Progenitor cell of endocrine pancreas (in vitro differentiated cells): Measurements from ENCODE around the gene ENO4. TPM values are rescaled to one million over a fixed set of nuclear protein-coding genes. Genes with fewer than 3 reads are reported as not detected.

Source experiments
- DNase-seq: peaks from one replicate; pipeline ENCODE4 v3.0.0; 2021; ENCODE audit warnings: low spot score; ENCODE audit not compliant: unreplicated experiment
- H3K27ac Mint-ChIP-seq: 2 replicates; pipeline ENCODE4 v1.8.0; 2021; ENCODE audit warnings: mild to moderate bottlenecking, moderate library complexity, mixed read lengths
- H3K27me3 Mint-ChIP-seq: 2 replicates; pipeline ENCODE4 v1.8.0; 2021; ENCODE audit warnings: mixed read lengths
- H3K36me3 Mint-ChIP-seq: 2 replicates; pipeline ENCODE4 v1.8.0; 2022; ENCODE audit warnings: mixed read lengths; ENCODE audit not compliant: insufficient read depth
- H3K4me1 Mint-ChIP-seq: 2 replicates; pipeline ENCODE4 v1.8.0; 2021; ENCODE audit warnings: low read depth, mixed read lengths
- H3K4me3 Mint-ChIP-seq: 2 replicates; pipeline ENCODE4 v1.8.0; 2021; ENCODE audit warnings: low read depth, mild to moderate bottlenecking, moderate library complexity, mixed read lengths
- H3K9me3 Mint-ChIP-seq: 2 replicates; pipeline ENCODE4 v1.8.0; 2021; ENCODE audit warnings: low read depth, mixed read lengths
- total RNA-seq: library from RNA; stranded (reverse); gene quantifications from 2 replicates; pipeline ENCODE4 v1.2.1, GENCODE V29; 2021
- TF ChIP-seq, protein P1 (sequence below): fragments of 200-600 bp; sonication (generic); IDR thresholded peaks from one replicate; pipeline ENCODE4 v1.5.0; 2021; ENCODE audit warnings: antibody characterized with exemption, mild to moderate bottlenecking; ENCODE audit not compliant: unreplicated experiment

The ENO4 gene
- total RNA-seq, 1 donor from 2014 or later: 2.0 TPM

DNA sequence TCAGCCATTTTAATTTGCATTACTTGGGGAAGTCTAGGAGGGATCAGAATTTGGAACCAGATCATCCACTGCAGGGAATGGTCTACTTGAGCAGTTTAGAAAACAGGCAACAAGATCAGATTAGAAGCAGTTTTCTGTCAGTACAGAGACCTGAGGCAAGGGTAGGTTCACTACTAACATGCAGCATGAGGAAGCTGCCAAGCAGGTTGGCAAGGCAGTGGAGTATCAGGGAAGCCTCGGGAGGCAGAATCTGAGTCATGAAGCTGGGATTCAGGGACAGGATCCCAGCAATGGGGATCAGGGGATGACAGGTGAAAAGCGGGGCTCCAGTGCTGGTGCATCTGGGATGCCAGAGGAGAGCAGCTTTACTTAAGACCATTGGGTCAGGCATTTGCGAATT, 28.1 kb downstream of the ENO4 start:
- DNase-seq: no peak
- Mint-ChIP-seq H3K4me3 (no peak overlapping the region), H3K9me3 (peaks cover 2% of the 10 kb centered on the region), H3K27me3 (no peaks in the 10 kb centered on the region), H3K27ac (no peak overlapping the region), H3K36me3 (no peaks in the 10 kb centered on the region), H3K4me1 (no peaks in the 10 kb centered on the region)
- TF ChIP-seq, protein P1, sequence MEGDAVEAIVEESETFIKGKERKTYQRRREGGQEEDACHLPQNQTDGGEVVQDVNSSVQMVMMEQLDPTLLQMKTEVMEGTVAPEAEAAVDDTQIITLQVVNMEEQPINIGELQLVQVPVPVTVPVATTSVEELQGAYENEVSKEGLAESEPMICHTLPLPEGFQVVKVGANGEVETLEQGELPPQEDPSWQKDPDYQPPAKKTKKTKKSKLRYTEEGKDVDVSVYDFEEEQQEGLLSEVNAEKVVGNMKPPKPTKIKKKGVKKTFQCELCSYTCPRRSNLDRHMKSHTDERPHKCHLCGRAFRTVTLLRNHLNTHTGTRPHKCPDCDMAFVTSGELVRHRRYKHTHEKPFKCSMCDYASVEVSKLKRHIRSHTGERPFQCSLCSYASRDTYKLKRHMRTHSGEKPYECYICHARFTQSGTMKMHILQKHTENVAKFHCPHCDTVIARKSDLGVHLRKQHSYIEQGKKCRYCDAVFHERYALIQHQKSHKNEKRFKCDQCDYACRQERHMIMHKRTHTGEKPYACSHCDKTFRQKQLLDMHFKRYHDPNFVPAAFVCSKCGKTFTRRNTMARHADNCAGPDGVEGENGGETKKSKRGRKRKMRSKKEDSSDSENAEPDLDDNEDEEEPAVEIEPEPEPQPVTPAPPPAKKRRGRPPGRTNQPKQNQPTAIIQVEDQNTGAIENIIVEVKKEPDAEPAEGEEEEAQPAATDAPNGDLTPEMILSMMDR: no peak

DNA sequence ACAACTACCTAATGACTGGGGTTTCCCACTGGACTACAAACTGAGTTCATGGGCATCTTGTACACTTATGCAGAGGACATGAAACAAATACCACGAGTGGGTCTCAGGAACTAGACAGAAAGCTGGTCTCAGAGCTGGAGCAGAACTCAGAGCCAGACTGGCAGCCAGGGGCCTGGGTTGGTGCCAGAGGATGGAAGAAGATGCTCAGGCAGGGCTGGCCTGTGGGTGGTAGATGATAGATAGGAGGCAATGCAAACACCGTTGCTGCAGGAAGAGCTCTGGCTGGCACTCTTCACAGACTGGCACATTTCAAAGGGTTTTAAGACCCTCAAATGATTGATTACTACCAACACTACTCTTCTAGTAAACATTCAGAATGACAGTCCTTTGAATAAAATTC, 28.8 kb downstream of the ENO4 start:
- DNase-seq: no peak

DNA sequence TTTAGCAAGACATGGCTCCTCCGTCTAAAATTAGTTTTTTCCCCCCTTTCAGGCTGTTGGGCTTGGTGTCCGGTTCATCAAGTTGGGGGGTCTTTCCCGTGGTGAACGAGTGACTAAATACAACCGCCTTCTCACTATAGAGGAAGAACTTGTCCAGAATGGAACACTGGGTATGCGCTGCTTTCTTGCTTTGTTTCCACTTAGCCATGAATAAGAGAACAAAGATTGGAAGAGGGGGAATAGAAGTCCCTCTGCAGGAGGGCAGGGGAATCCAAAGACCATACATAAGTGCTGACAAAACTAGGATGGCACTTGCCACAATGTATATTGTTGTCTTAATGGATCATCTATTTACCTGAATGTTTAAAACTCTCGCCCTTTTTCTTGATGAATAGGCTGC, 30.5 kb downstream of the ENO4 start:
- H3K27ac Mint-ChIP-seq: no peak overlapping the region
- H3K9me3 Mint-ChIP-seq: no peaks in the 10 kb centered on the region
- H3K36me3 Mint-ChIP-seq: no peaks in the 10 kb centered on the region
- no peaks in the 10 kb centered on the region for H3K27me3 Mint-ChIP-seq
- no peak for DNase-seq
- TF ChIP-seq, protein P1: no peak
- no peaks in the 10 kb centered on the region for H3K4me1 Mint-ChIP-seq
- H3K4me3 Mint-ChIP-seq: no peak overlapping the region

More for the DNA sequence above, 28.8 kb downstream of the ENO4 start:
- Mint-ChIP-seq H3K4me1 (no peaks in the 10 kb centered on the region), H3K27ac (no peak overlapping the region), H3K4me3 (no peak overlapping the region), H3K27me3 (no peaks in the 10 kb centered on the region), H3K9me3 (no peaks in the 10 kb centered on the region), H3K36me3 (no peaks in the 10 kb centered on the region)
- TF ChIP-seq, protein P1: no peak

DNA sequence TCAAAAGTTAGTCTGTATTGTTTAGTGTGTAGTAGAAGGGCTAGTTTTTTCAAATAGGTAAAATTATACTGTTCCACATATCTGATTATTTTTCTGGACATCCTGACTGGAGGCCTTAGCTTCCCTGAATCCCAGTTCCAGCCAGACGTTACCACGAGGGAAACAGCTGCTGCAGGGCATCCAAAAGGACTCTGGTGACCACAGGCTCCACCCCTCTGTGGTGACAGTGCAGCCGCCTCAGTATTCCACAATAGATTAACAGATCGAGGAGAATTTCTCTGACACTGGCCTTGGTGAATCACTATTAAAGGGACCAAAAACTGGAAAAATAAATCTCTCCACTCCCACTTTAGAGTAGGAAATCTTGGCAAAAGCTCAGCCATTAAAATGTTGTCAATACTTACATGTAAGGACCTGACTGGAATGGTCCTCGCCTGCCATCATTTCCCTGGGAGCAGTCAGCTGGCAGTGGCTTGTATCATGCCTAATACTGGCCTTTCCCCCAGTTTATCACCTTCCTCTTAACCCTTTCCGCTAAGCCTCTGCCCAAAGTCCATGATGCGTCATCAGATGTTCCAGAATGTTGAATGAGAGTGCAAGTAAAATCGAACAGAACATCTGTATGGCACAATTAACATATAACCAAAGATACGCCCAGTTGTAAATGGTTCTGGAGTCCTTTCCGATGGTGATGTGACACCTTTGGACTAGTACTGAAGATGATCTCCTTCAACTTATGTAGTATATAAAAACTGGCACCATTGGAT, 31.6 kb downstream of the ENO4 start:
- no peak overlapping the region for H3K4me3 Mint-ChIP-seq
- no peak for DNase-seq
- H3K9me3 Mint-ChIP-seq: no peaks in the 10 kb centered on the region
- no peaks in the 10 kb centered on the region for H3K4me1 Mint-ChIP-seq
- TF ChIP-seq, protein P1: no peak
- H3K27ac Mint-ChIP-seq: no peak overlapping the region
- H3K27me3 Mint-ChIP-seq: no peaks in the 10 kb centered on the region
- H3K36me3 Mint-ChIP-seq: no peaks in the 10 kb centered on the region

DNA sequence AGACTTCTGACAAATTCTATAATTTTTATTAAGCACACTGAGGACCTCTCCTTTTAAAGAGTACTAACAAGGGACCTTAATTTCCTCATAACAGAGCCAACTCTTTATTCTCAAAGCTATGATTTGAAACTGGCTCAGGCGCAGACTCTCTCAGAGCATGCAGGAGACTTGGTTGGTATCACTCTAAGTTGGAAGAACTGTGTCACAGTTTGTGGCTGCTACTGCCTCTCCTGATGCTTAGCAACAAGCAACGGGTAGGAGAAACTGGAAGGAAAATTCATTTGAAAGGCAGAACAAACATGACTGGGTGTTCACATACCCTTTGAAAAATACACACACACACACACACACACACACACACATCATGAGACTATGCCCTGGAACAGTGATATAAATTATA, 33.3 kb downstream of the ENO4 start:
- no peak for DNase-seq
- H3K9me3 Mint-ChIP-seq: no peaks in the 10 kb centered on the region
- H3K36me3 Mint-ChIP-seq: no peaks in the 10 kb centered on the region
- no peaks in the 10 kb centered on the region for H3K27me3 Mint-ChIP-seq
- H3K4me3 Mint-ChIP-seq: no peak overlapping the region
- TF ChIP-seq, protein P1: no peak
- no peaks in the 10 kb centered on the region for H3K4me1 Mint-ChIP-seq
- H3K27ac Mint-ChIP-seq: no peak overlapping the region
